GM08714 (cell line): Measurements from ENCODE around the gene IGSF9.

Experiments used
- H3K4me3 ChIP-seq: fragments of 200-500 bp; sonication (Bioruptor generic); 2 replicates; pipeline ENCODE4 v1.5.1; 2014; ENCODE audit warnings: mild to moderate bottlenecking, low read length, inconsistent platforms
- ZNF274 ChIP-seq: IDR thresholded peaks from 2 replicates; pipeline ENCODE4 v1.6.1; 2012; ENCODE audit warnings: mild to moderate bottlenecking, low read depth, low read length

Gene IGSF9

DNA sequence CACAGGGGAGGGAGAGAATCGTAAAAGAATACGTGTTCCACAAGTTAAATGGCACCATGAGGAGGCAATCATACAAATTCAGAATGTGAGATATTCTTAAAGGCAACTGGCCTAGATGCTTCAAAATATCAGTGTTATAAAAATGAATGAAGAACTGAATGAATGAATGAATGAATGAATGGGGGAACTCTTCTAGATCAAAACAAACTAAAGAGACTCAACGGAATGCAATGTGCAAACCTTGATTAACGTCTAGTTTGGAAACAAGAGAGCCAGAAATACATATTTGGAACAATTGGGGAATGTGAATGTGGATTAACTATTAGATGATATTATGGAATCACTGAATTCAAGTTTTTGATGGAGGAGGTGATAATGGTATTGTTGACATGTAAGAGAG lies 62.3 kb downstream of the IGSF9 start:
- no peak overlapping the region for H3K4me3 ChIP-seq
- TF ChIP-seq ZNF274: no peak

DNA sequence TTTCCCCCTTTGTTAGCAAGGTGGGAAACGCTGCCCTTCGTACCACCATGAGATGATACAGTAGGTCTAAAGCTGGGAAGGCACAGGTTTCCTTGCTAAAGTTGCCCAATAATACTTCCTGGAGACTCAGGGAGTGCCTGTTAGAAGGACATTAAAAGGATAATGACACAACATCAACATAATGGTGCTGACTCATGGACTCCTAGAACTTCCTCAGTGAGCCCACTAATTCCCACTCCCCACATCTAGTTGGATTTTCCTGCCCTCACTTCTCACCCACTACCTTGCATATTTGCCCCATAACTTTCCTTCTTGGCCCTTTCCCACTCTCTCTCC lies 62.9 kb downstream of the IGSF9 start:
- TF ChIP-seq ZNF274: no peak

GRCh38 chr1:159881622-159882526 lies 63.5 kb downstream of the IGSF9 start:
- no peak for TF ChIP-seq ZNF274
- H3K4me3 ChIP-seq: no peak overlapping the region

More for the DNA sequence above, 62.9 kb downstream of the IGSF9 start:
- H3K4me3 ChIP-seq: no peak overlapping the region

GRCh38 chr1:159880430-159880829 lies 65.0 kb downstream of the IGSF9 start:
- H3K4me3 ChIP-seq: no peak overlapping the region
- no peak for TF ChIP-seq ZNF274

- no peak for TF ChIP-seq ZNF274
- H3K4me3 ChIP-seq: no peak overlapping the region
These were observed 65.4 kb downstream of the IGSF9 start for GRCh38 chr1:159879977-159880376.

- H3K4me3 ChIP-seq: no peak overlapping the region
- TF ChIP-seq ZNF274: no peak
These were observed 66.3 kb downstream of the IGSF9 start for GRCh38 chr1:159879136-159879535.

GRCh38 chr1:159877695-159878444 lies 67.5 kb downstream of the IGSF9 start:
- TF ChIP-seq ZNF274: no peak
- no peak overlapping the region for H3K4me3 ChIP-seq
